ENCODE data around the gene CPLANE1. TPM values are rescaled to one million over a fixed set of nuclear protein-coding genes. Genes with fewer than 3 reads are reported as not detected.

Gene CPLANE1
- total RNA-seq, 1 donor from 2014 or later, result 13.1 TPM

DNA sequence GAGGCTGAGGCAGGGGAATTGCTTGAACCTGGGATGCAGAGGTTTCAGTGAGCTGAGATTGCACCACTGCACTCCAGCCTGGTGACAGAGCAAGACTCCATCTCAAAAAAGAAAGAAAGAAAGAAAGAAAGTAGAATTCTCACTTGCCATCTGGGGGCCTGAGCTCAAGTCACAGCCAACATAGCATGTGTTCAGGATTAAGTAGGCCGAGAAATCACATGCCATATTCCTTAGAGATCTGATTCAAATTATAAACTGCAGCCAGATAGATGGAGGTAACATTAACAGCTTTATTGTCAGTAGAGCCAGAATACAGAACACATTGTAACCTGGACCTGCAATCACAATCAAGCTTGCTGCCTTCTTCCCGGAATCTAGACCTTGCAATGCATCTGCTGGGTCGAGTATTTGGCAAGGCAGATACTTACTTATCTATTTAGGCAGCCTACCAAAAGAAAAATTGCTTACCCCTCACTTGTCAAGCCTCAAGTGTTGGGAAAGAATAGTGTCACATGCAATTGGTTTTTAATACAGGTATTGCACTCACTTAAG is 173.7 kb downstream of the CPLANE1 start:
- peaks cover 0 to 18% of the 10 kb centered on the region in 2 donors for H3K36me3 ChIP-seq
- DNase-seq (ENCODE audit: low spot score in 2 of 2), result no peak
- H3K27ac ChIP-seq, result no peak overlapping the region
- intact Hi-C loops (cut with DNase I), result no loop called here
- H3K9me3 ChIP-seq, result no peaks in the 10 kb centered on the region
- no peak overlapping the region for H3K4me3 ChIP-seq
- H3K27me3 ChIP-seq, result no peaks in the 10 kb centered on the region
- no peaks in the 10 kb centered on the region for H3K4me1 ChIP-seq
- TF ChIP-seq, protein P1, sequence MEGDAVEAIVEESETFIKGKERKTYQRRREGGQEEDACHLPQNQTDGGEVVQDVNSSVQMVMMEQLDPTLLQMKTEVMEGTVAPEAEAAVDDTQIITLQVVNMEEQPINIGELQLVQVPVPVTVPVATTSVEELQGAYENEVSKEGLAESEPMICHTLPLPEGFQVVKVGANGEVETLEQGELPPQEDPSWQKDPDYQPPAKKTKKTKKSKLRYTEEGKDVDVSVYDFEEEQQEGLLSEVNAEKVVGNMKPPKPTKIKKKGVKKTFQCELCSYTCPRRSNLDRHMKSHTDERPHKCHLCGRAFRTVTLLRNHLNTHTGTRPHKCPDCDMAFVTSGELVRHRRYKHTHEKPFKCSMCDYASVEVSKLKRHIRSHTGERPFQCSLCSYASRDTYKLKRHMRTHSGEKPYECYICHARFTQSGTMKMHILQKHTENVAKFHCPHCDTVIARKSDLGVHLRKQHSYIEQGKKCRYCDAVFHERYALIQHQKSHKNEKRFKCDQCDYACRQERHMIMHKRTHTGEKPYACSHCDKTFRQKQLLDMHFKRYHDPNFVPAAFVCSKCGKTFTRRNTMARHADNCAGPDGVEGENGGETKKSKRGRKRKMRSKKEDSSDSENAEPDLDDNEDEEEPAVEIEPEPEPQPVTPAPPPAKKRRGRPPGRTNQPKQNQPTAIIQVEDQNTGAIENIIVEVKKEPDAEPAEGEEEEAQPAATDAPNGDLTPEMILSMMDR (IDR thresholded peaks at IDR 0.05), result no peak

DNA sequence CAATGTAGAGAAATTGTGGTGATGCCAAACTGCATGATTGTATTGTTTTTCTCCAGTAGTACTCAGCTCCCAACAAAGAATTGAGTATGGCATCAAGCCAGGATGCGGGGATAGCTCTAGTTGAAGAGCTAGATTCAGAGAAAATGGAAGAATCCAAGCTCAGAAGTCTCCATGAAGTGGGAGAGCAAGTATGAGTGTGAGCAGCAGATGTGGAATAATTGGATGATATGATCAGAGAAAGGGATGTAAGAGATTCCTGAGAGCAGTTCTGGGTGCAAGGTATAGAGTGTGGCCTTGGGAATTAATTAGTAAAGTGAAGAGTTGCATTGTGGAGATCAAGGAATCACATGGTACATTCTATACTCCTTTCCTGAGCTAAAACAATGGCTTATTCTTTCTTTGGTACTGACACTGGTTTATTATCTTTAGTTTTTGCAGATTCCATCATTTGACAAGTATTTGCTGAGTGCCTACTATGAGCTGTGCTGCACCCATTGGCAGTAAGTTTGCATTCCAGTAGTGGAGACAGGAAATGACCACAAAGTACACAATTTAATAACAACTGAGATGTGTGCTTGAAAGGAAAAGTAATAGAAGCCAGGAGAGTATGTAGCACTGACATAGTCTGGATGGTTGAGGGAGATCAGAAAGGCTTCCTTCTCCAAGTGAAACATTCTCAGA is 177.1 kb downstream of the CPLANE1 start:
- no peak overlapping the region for H3K27ac ChIP-seq
- H3K9me3 ChIP-seq, result no peaks in the 10 kb centered on the region
- no peaks in the 10 kb centered on the region for H3K4me1 ChIP-seq
- no peak for DNase-seq (ENCODE audit: low spot score in 2 of 2)
- no peaks in the 10 kb centered on the region for H3K27me3 ChIP-seq
- H3K36me3 ChIP-seq, result no peaks in the 10 kb centered on the region
- intact Hi-C loops (cut with DNase I), result no loop called here
- TF ChIP-seq, protein P1 (IDR thresholded peaks at IDR 0.05), result no peak
- no peak overlapping the region for H3K4me3 ChIP-seq

DNA sequence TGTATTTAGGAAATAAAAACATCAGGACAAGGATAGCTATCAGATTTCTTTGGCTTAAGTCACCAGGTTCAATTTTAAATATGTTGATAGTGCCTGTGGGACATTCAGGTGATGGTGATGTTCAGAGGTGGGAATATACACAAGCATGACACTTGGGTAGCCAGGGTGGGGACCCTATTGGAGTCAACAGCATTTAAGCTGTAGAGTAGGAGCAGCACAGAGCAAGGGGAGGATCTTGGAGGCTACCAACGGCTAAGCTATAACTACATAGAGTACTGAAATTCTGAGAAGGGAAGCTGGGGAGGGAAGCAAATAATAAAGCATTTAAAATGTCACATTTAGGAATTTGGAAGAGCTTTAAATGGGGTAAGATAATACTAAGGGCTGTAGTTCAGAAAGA is 177.7 kb downstream of the CPLANE1 start:
- Histone ChIP-seq H3K27ac (no peak overlapping the region), H3K9me3 (no peaks in the 10 kb centered on the region), H3K4me1 (no peaks in the 10 kb centered on the region), H3K27me3 (no peaks in the 10 kb centered on the region), H3K36me3 (peaks cover 0 to under 1% of the 10 kb centered on the region in 2 donors), H3K4me3 (no peak overlapping the region)
- TF ChIP-seq, protein P1 (IDR thresholded peaks at IDR 0.05), result no peak
- no peak for DNase-seq (ENCODE audit: low spot score in 2 of 2)
- intact Hi-C loops (cut with DNase I), result no loop called here

DNA sequence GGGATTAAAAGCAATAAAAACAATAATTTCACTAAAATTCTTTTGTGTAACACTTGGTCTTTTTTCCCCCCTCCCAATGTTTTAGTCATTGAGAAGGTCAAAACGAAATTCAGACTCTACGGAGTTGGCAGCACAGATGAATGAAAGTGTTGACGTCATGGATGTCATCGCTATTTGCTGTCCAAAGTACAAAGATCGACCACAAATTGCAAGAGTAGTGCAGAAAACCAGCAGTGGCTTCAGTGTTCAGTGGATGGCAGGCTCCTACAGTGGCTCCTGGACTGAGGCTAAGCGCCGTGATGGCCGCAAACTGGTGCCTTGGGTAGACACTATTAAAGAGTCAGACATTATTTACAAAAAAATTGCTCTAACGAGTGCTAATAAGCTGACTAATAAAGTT is 184.7 kb downstream of the CPLANE1 start:
- DNase-seq (ENCODE audit: low spot score in 2 of 2), result no peak
- H3K36me3 ChIP-seq, result peaks cover 48 to 53% of the 10 kb centered on the region in 2 donors
- TF ChIP-seq, protein P1 (IDR thresholded peaks at IDR 0.05), result no peak

DNA sequence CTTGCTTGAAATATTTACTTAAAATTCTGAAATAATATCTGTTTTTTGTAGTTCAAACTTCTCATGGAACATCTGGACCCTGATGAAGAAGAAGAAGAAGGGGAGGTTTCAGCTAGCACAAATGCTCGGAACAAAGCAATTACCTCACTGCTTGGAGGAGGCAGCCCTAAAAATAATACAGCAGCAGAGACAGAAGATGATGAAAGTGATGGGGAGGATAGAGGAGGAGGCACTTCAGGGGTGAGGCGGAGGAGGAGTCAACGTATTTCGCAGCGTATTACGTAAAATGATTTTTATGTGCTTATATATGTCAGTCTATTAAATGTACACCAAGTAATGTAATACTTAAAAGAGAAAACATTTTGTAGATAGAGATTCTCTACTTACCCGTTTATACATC is 185.4 kb downstream of the CPLANE1 start:
- H3K4me3 ChIP-seq, result no peak overlapping the region
- no peak for DNase-seq (ENCODE audit: low spot score in 2 of 2)
- no peaks in the 10 kb centered on the region for H3K9me3 ChIP-seq
- H3K27me3 ChIP-seq, result no peaks in the 10 kb centered on the region
- no peaks in the 10 kb centered on the region for H3K4me1 ChIP-seq
- H3K27ac ChIP-seq, result no peak overlapping the region
- intact Hi-C loops (cut with DNase I), result no loop called here
- H3K36me3 ChIP-seq, result peaks cover 53 to 60% of the 10 kb centered on the region in 2 donors
- TF ChIP-seq, protein P1 (IDR thresholded peaks at IDR 0.05), result no peak

More for the DNA sequence above, 184.7 kb downstream of the CPLANE1 start:
- no peaks in the 10 kb centered on the region for H3K27me3 ChIP-seq
- intact Hi-C loops (cut with DNase I), result no loop called here
- H3K9me3 ChIP-seq, result no peaks in the 10 kb centered on the region
- no peak overlapping the region for H3K27ac ChIP-seq
- H3K4me3 ChIP-seq, result no peak overlapping the region
- H3K4me1 ChIP-seq, result no peaks in the 10 kb centered on the region

Data from ascending aorta (tissue), 2 donors.